ENCODE results near the gene ANAPC2.

DNA sequence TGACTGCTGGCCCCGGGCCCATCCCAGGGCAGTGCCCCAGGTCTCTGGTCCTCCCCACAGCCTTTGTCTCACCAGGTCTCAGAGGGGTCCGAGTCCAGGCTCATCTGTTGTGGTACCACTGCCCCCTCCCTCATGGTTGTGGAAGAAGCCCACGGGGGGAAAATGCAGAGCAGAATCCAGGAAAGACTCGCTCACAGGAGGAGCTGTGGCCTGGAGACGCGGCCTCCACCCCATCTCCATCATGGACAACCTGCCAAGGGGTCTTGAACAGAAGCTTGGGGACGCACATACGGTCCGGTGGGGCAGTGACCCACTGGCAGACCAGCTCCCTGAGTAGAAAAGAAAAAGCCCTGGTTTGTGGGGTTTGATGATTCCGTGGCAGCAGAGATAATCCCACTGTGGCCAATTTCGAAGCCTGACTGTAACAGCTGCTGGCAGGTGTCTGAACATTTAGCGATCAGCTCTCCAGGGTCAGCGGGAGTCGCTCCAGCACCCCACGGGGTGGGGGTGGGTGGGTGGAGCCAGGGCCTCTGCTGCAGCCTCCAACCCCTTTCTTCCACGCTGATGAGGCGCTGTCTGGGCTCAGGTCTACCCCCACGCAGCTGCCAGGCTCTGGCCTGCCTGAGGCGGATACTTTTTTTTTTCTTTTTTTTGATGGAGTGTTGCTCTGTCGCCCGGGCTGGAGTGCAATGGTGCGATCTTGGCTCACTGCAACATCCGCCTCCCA, 51.3 kb downstream of the ANAPC2 start:
- TF ChIP-seq, protein P1, sequence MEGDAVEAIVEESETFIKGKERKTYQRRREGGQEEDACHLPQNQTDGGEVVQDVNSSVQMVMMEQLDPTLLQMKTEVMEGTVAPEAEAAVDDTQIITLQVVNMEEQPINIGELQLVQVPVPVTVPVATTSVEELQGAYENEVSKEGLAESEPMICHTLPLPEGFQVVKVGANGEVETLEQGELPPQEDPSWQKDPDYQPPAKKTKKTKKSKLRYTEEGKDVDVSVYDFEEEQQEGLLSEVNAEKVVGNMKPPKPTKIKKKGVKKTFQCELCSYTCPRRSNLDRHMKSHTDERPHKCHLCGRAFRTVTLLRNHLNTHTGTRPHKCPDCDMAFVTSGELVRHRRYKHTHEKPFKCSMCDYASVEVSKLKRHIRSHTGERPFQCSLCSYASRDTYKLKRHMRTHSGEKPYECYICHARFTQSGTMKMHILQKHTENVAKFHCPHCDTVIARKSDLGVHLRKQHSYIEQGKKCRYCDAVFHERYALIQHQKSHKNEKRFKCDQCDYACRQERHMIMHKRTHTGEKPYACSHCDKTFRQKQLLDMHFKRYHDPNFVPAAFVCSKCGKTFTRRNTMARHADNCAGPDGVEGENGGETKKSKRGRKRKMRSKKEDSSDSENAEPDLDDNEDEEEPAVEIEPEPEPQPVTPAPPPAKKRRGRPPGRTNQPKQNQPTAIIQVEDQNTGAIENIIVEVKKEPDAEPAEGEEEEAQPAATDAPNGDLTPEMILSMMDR (IDR thresholded peaks at IDR 0.05), result no peak
- TF ChIP-seq REST (IDR thresholded peaks at IDR 0.05; ENCODE audit: insufficient read depth in 1 of 2, low read depth in 2 of 2, low read length in 1 of 2), result no peak

Measured in Panc1 (cell line).